DMS79 treated with DMSO at 0.1 percent for 48 hours (cell line): ENCODE measurements around the gene C2orf76.

ENCODE experiments used
- DNase-seq: peaks from one replicate; lab custom pipeline; 2025; lab: John Stamatoyannopoulos, UW

The C2orf76 gene

DNA sequence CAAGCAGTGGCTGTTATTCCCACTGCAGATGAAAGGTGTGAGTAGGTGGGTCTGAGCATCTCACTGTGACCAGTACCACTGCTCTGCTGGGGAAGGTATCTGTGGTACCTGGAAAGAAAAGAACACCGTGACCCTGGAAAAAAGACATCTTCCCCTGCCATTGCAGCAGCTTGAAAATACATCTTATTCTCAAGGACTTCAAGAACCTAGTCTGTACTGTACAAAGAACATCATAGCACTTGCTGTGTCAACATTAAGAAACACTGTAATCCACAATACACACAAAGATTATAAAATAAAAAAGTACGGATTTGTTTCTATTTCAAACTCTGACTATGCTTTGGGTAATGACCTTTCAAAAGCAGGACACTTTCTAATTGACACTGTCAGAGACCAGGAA is 28.9 kb downstream of the C2orf76 start:
- no peak for DNase-seq

- DNase-seq: no peak
Measured at GRCh38 chr2:119333833-119334232, 32.8 kb downstream of the C2orf76 start.

GRCh38 chr2:119333360-119333759 is 33.3 kb downstream of the C2orf76 start:
- no peak for DNase-seq

GRCh38 chr2:119332953-119333352 is 33.7 kb downstream of the C2orf76 start:
- DNase-seq: no peak

DNA sequence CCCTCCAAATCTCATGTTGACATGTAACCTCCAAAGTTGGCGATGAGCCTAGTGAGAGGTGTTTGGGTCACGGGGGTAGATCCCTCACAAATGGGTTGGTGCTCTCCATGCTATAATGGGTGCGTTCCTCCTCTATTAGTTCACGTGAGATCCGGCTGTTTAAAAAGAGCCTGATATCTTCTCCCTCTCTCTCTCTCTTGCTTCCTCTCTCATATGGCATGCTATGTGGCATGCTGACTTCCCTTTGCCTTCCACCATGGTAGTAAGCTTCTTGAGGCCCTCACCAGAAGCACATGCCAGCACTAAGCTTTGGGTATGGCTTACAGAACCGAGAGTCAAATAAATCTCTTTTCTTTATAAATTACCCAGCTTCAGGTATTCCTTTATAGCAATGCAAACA is 39.2 kb downstream of the C2orf76 start:
- DNase-seq: no peak

DNA sequence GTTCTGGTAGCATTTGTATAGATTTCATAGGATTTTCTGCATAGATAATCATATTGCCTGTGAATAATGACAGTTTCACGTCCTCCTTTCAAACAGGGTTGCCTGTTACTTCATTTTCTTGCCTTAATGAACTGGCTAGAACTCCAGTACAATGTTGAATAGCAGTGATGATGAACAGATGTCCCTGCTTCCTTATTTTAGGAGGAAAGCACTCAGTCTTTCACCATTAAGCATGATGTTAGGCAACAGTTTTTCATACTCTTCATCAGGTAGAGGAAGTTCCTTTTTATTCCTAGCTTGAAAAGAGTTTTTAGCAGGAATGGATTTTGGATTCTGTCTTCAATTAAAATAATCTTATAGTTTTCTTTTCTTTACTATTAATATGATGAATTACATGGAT is 39.7 kb downstream of the C2orf76 start:
- no peak for DNase-seq

- DNase-seq: no peak
Measured at GRCh38 chr2:119324685-119325270, 41.9 kb downstream of the C2orf76 start.

DNA sequence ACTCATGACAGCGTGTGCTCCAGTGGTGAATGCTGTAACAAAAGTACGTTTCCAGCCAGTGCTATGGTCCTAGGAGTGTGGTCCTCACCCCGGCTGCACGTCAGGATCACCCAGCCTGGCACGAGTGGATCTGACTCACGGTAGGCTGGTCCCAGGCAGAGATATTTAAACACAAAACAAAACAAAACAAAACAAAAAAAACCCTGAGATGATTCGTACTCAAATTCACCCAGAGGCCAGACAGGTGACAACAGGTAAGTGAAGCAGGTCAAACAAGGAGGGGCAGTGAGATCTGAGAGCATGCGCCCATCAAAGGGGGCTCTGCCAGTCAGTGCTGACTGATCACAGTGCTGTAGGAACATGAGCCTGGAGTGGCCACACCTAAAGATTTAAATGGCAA is 43.2 kb downstream of the C2orf76 start:
- no peak for DNase-seq

GRCh38 chr2:119319593-119319992 is 47.0 kb downstream of the C2orf76 start:
- DNase-seq: no peak

DNA sequence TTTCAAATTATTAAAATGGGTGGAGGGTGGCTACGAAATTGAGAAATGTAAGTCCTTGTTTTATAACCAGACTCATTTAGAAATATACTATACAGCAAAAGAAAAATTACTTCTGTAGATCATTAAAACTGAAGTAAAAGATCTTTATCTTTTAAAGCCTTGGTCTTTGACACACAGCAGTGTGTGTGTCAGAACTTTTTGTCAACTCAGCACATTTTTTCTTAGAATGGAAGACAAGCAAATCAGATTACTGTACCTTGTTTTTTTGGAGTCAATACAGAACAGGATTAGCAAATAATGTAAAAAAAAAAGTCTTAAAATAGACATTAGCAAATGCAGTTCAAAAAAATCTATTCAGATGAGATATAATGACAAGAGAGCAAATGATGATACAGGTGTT is 49.1 kb downstream of the C2orf76 start:
- no peak for DNase-seq

DNA sequence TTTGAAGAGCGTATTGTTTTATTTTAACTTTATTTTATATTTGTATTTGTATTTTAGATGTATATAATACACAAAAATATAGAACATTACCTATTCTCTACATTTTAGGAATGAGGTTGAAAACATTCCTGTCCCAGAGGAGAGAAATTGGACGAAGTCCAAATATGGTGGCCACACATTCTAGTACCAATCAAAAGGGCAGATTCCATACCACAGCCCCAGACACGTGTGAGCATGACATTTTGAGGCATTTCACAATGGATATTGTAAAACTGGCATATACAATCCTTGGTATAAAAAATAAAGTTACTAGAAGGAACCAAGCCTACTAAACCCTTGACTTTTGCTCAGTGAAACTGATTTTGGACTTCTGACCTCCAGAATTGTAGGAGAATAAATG is 50.6 kb downstream of the C2orf76 start:
- DNase-seq: no peak

GRCh38 chr2:119315241-119315925 is 51.3 kb downstream of the C2orf76 start:
- no peak for DNase-seq

- DNase-seq: no peak
Measured at GRCh38 chr2:119311831-119312230, 54.8 kb downstream of the C2orf76 start.

DNA sequence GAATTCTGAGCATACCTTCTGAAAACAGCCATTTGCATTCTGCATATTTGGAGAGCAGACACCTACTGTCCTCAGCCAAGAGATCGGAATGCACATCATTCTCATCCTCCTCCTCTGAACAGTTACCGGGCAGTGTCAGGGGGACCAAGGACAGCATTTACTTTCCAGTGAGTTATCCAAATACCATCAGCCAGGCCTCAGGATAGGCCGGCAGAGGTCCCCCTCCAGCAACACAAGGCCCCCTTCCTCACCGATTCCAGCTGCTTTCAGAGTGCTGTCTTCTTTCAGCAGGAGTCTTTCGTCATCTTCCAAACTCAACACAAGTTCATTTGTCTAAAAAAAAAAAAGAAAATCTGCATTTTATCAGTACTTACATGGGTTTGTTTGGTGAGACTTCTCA is 55.3 kb downstream of the C2orf76 start:
- no peak for DNase-seq

DNA sequence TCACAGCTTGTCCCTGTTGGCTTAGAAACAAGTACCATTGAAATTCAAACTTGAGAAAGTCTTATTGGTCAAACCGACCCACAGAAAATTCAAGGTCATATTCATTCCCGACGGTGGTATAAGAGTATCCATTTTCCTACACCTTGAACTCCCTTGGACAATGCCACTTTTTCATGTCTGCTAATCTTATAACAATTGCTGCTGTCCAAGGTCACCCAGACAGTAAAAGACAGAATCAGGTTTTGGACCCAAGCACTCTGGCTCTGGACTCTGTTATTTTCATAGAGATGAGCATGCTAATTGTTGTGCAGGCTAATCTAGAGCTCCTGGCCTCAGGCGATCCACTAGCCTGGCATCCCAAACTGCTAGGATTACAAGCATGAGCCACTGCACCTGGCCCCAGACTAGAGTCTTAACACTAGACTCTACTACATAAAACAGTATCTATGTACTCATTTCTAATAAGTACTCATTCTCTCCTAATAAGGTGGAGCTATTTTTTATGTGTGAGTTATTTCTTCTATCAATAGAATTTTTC is 57.8 kb downstream of the C2orf76 start:
- no peak for DNase-seq

GRCh38 chr2:119307419-119308140 is 59.1 kb downstream of the C2orf76 start:
- no peak for DNase-seq

- DNase-seq: no peak
Measured at GRCh38 chr2:119306196-119306590, 60.4 kb downstream of the C2orf76 start.

DNA sequence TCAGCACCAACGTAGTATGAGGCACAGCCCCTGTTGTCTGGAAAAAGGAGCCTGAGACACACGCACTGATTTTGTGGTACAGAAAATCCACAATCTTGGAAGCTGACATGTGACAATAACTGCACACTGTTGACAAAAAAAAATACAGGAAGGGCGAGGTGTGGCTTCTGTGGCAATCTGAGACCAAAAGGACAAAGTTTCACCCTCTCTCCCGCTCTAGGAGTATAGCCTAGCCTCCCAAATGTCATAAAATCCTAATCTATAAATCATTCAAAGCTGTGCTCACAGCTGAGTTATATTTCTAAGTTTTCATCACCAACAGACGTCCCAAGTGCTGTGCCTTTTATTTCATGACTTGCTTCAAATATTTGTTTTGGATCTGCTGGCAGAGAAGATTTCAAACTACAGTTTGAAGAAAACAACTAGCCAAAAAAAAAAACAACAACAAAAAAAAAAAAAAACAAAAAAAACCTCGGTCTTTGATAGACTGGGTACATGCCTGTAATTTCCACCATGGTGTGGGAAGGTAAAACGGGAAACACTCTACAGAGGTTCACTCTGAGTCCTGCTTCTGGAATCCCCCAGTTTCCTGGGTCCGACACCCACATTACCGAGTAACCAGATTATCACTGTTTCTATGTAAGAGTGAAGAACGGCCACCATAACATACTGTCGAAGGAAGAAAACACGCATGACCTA is 61.0 kb downstream of the C2orf76 start:
- DNase-seq: no peak

DNA sequence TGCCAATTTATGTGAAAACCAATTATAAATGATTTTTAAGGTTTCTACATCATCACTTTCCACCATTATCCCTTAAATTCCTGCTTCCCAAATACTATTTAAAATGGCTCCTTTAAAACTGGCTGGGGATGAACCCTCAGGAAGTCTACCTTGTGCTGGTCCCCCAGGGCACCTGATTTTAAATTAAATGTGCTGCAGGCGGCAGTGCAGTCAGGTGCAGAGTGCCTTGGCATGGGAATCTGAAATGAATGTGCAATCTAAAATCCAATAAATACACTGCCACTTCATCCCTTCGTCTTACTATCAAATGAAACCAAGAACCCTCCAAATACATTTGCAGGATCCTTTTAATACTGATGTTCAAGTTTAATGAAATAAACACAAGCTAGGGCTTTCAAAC is 61.8 kb downstream of the C2orf76 start:
- DNase-seq: no peak

- DNase-seq: no peak
Measured at GRCh38 chr2:119301413-119301812, 65.2 kb downstream of the C2orf76 start.

- no peak for DNase-seq
Measured at GRCh38 chr2:119295688-119296375, 70.8 kb downstream of the C2orf76 start.

DNA sequence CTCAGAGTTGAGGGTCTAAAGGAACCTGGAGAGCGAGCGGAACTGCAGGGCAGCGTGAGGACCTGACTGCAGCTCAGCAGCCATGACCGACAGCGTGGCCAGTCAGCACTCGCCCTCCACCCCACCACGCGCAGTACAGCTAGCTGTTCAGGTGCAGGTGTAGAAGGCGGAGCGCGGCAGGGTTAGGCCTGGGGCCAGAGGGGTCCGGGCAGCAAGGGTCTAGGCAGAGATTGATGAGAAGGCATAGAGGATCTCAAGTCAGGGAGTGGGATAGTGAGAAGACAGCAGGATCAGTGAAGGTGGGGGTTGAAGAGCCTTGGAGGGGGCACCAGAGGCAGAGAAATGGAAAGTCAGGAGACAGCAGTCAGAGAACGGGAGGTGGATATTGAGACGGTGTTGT is 72.0 kb downstream of the C2orf76 start:
- DNase-seq: no peak
